HG02840 (cell line): ENCODE data around the gene ZFYVE1.
"Not testable (repeated sequence)": the region's sequence is repeated elsewhere in the genome, so short reads cannot be mapped to it uniquely, and the experiment has no call there.

Source experiments
- ATAC-seq: cut with Tn5 transposase; IDR thresholded peaks from one replicate; pipeline ENCODE4 v1.9.1; 2021; ENCODE audit warnings: mild to moderate bottlenecking, moderate library complexity, moderate number of reproducible peaks; ENCODE audit not compliant: unreplicated experiment, low FRiP score

Gene ZFYVE1

DNA sequence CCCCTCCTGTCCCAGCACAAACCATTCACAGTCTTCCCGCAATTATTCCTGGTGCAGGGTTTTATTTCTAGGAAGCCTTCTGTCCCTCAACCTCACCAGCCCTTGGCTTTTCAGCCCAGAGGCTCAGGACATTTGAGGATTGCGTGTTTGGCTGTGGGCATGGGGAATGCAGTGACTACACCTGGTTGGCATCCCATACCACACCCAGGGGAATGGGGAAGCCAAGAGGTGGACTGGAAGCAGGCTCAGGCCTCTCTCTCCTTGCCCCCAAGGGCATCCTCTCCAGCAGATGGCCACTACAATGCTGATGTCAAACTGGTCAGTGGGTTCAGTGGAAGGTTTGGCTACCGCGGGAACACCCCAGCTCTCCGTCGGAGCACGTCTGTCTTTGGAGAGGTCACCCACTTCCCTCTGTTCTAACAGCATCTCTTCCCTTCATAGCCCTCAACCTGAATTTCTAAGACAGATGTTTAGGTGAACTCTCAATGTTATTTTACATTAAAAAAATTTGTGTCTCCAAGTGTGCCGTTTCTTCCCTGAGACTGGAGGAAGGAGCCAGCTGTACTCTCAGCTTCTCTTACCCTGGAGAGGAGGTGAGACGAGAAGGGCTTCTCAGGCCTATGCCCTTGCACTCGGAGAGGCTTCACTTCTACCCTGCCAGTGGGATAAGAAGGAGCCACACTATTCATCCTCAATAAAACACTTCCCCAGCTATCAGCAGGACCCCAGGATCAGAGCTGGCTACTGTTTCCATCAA is 65.1 kb downstream of the ZFYVE1 start:
- no peak for ATAC-seq

GRCh38 chr14:72961016-72961415 is 65.9 kb downstream of the ZFYVE1 start:
- ATAC-seq: not testable (repeated sequence)

DNA sequence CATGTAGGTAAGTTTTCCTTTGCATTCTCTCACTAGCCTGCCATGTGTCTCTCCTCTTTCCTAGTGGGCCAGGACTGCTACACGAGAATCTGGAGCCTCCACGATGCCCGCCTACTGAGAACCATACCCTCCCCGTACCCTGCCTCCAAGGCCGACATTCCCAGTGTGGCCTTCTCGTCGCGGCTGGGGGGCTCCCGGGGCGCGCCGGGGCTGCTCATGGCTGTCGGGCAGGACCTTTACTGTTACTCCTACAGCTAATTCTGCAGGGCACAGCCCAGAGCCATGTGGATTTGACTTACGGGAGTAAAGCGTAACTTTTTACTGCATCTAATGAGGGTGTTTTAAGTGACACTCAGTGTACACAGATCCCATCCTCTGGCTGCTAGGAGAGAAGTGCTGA is 68.4 kb downstream of the ZFYVE1 start:
- ATAC-seq: no peak

DNA sequence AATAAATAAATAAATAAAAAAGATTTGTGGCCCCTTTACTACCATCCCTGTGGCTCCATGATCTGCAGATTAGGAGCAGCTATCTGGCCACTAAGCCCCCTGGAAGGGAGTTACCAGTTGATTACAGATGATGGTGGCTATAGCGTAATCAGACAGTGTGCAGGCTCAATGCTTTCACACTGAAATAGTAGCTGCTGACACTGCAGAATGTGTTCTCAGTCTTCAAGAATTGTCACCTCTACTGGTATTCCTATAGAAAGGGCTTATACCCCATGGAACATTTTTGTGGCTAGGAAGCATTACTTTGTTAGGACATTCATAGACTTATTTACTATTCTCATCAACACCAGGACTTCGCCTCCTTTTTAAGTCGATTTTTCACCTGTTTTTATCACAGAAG is 69.7 kb downstream of the ZFYVE1 start:
- ATAC-seq: no peak

- not testable (repeated sequence) for ATAC-seq
These were observed 70.2 kb downstream of the ZFYVE1 start for GRCh38 chr14:72956741-72957140.

GRCh38 chr14:72952171-72952570 is 74.7 kb downstream of the ZFYVE1 start:
- no peak for ATAC-seq

DNA sequence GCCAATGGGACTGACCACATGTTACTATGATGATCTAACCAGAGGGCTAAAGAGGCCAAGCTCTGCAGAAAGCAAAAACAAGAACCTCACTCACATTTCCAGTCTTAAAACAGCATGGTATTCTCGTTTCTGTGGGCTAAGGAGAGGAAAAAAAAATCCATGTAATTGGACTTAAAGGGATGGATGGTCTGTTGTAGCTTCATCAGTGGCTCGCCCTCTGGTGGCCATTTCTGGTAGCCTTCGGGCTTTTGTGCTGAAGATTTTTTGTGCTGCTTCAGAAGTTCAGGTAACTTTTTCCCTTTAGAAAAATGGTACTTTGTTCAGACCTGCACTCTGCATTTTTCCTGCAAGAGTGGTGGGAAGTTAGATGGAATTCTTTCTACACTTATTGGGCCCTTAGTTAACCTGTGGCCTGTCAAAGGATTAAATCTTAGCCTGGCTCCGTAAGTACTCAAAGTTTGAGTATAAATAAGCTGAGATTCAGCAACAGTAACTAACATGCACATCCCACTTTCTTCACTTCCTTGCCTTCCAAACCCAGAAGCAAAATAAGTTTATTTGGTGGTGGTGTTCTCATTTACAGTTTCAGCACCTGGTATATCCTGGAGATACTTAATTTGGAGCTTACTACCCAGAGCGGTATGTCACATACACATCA is 78.3 kb downstream of the ZFYVE1 start:
- no peak for ATAC-seq

- ATAC-seq: no peak
These were observed 79.3 kb downstream of the ZFYVE1 start for GRCh38 chr14:72947366-72948160.

DNA sequence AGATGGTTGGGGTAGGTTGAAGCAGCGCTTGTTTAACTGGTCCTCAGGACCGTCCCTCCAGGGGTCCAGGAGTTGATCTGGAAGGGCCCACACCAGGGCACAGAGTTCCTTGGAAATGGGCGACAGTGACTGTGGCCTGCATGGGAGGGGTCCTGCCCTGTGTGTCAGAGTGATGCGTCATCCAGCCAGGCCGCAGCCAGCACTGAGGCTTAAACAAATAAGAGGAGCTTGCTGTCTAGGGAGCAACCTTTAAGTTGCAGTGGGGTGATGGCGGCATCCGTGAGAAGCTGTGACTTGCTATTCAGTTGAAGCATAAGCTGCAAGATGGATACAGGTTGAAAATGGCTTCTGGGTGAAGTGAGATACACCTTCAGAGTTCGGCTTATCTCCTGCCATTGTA is 80.4 kb downstream of the ZFYVE1 start:
- ATAC-seq: no peak

GRCh38 chr14:72945356-72946027 is 81.4 kb downstream of the ZFYVE1 start:
- no peak for ATAC-seq

- ATAC-seq: no peak
These were observed 83.0 kb downstream of the ZFYVE1 start for GRCh38 chr14:72943876-72944430.

DNA sequence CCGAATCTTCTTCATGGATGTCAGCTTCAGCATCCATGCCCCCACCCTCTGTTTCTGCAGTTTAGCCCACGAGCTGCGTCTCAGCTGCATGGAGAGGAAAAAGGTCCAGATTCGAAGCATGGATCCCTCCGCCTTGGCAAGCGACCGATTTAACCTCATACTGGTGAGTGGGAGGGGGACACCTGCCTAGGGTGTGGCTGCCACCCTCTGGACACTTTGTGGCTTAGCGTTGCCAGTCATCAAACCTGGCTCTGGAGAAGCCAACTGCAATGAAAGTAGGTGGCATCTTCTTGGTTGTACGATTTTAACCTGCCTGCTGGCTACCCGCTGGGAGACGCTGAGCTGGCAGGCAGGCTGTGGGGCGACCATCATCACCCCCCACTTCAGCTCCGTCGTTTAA is 84.0 kb downstream of the ZFYVE1 start:
- no peak for ATAC-seq

DNA sequence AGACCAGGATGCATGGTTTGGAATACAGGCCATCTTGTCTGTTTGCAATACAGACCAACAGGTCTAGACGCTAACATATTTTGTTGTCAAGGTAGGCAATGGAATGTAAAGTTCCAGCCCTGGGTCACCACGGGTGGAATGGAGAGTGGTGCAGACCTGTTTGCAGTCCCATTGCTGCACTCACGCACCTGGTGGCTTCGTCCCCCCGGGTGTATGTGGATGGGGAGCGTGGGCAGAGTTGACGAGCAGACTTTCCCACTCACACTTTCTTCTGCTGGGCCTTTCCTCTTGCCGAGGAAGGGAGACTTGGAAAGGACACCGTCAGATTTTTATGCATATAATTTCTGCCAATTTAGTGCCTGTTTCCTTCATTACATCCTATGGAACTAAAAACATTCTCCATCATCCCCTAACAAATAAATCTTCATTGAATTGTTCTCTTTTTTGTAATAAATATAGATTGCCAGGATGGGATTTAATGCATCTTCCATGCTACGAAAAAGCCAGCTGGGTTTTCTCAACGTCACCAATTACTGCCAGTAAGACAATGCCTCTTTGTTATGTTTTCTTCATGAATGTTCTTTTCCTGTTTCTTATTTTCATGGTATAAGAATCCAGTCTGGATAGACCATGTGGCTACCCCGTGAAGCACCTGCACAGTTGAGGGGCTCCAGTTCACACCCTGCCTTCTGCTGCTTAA is 85.5 kb downstream of the ZFYVE1 start:
- ATAC-seq: no peak

GRCh38 chr14:72939630-72940029 is 87.3 kb downstream of the ZFYVE1 start:
- ATAC-seq: no peak

DNA sequence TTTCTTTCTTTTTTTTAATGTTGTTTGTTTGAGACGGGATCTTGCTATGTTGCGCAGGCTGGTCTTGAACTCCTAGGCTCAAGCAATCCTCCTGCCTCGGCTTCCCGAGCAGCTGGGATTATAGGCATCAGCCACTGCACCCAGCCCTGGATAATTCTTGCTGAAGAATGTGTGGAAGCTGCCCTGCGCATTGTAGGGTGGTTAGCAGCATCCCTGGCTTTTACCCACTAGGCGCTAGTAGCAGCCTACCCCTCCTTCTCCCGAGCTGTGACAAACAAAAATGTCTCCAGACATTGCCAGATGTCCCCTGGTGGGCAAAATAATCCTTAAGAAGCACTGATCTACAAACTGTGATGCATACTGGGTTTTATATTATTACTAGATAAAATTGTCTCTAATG is 94.0 kb downstream of the ZFYVE1 start:
- no peak for ATAC-seq

DNA sequence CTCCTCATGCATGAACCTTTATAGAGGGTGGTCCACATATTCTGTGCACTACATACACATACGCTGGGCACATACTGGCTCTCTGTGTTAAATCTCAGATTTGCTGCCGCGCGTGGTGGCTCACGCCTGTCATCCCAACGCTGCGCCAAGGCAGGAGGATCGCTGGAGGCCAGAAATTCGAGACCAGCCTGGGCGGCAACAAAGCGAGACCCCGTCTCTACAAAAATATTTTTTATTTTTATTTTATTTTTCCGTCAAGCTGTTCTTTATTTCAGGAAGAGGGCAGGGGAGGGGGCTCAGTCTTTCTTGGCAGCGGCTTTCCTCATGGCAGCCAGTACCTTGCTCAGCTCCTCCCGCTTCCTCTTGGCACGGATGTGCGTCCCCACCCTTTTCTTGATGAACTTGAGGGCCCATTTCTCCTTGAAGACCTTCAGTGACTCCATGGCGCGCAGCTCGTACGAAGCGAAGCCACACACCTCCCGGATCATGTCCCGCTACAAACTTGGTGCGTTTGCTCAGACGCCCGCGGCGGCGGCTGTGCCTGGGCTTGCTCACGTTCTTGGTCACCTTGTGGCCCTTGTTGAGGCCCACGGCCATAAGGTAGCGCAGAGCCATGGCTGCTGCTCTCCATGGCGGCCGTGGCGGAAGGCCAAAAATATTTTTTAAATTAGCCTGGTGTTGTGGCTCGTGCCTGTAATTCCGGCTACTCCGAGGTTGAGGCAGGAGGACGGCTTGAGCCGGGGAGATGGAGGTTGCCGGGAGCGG is 97.4 kb downstream of the ZFYVE1 start:
- no peak for ATAC-seq

DNA sequence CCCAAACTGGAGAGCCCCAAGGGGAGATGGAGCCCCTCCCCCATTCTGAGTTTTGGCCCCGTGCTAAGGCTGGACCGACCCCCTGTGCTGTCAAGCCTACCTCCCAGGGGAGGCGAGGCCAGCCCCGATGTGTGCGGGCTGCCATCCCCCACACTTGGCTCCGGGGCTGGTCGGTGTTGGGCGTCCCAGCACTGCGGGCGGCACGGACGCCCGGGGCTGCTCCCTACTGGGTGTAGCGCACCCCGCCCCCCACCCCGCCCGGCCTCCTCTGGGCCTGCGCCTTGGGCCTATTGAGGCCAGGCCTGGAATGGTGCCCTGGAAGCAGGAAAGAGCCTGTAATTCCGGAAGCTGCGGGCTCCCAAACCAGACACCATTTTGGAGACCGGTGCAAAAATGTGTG is 98.0 kb downstream of the ZFYVE1 start:
- no peak for ATAC-seq

GRCh38 chr14:72926292-72927028 is 100.4 kb downstream of the ZFYVE1 start, which contains the start of gene DCAF4:
TSS of gene DCAF4 (plus strand) at chr14:72926464. CDS start at chr14:72937979, 11,515 bp downstream.
- peak; percentile 98 for ATAC-seq
